Spleen (tissue), 11 donors: Measurements from ENCODE around the gene SPTBN5. TPM values are rescaled to one million over a fixed set of nuclear protein-coding genes. Genes with fewer than 3 reads are reported as not detected.

ENCODE experiments used
- DNase-seq: peaks from one replicate; pipeline ENCODE4 v3.0.0-alpha.2; 2020
- H3K27ac ChIP-seq, 8 donors: fragments of 200-600 bp; sonication (generic) in 7 of 8; 1 replicate in 4 of 8; 2 replicates in 4 of 8; pipeline versions ENCODE4 v1.5.0 to v1.8.0; 2016 to 2021; ENCODE audit warnings: inconsistent platforms in 4 of 8, mild to moderate bottlenecking in 4 of 8, moderate library complexity in 1 of 8
- H3K27me3 ChIP-seq, 7 donors: fragments of 200-600 bp; sonication (generic) in 6 of 7; replicated peaks in 1 of 7; 1 replicate in 4 of 7; 2 replicates in 3 of 7; pipeline versions ENCODE4 v1.5.0 to v1.8.0; 2016 to 2021; ENCODE audit warnings: inconsistent platforms in 3 of 7, mild to moderate bottlenecking in 1 of 7
- H3K36me3 ChIP-seq, 6 donors: fragments of 200-600 bp; sonication (generic) in 5 of 6; 1 replicate in 4 of 6; 2 replicates in 2 of 6; pipeline versions ENCODE4 v1.5.0 to v1.8.0; 2016 to 2021; ENCODE audit warnings: inconsistent platforms in 2 of 6
- H3K4me1 ChIP-seq, 6 donors: fragments of 200-600 bp; sonication (generic) in 5 of 6; 1 replicate in 3 of 6; 2 replicates in 3 of 6; pipeline versions ENCODE4 v1.5.0 to v1.8.0; 2016 to 2021; ENCODE audit warnings: inconsistent platforms in 3 of 6
- H3K4me3 ChIP-seq, 8 donors: fragments of 200-600 bp; sonication (generic) in 7 of 8; 1 replicate in 4 of 8; 2 replicates in 4 of 8; pipeline versions ENCODE4 v1.5.0 to v1.8.0; 2016 to 2021; ENCODE audit warnings: inconsistent platforms in 4 of 8, mild to moderate bottlenecking in 4 of 8, moderate library complexity in 2 of 8
- H3K9me3 ChIP-seq, 8 donors: fragments of 200-600 bp; sonication (generic) in 7 of 8; 1 replicate in 4 of 8; 2 replicates in 4 of 8; pipeline versions ENCODE4 v1.5.0 to v1.8.0; 2016 to 2021; ENCODE audit warnings: inconsistent platforms in 4 of 8
- POLR2A ChIP-seq, 3 donors: fragments of 450-650 bp; IDR thresholded peaks; one replicate each; pipeline ENCODE4 v1.5.1; 2017; ENCODE audit warnings: antibody characterized with exemption in 3 of 3, mild to moderate bottlenecking in 1 of 3
- POLR2AphosphoS5 ChIP-seq, 3 donors: sonication (generic); formaldehyde crosslinking; IDR thresholded peaks; one replicate each; pipeline ENCODE4 v1.5.1; 2017; ENCODE audit warnings: antibody characterized with exemption in 3 of 3
- WGBS, 5 donors: extraction: QIAGEN DNeasy Blood & Tissue Kit in 3 of 5; methylation state at CpG; one replicate each; pipeline versions ENCODE4 v1.1.5 to v1.1.7; 2013 to 2018; 5-methylcytosine and 5-hydroxymethylcytosine counted together
- intact Hi-C: fragments of 100-400 bp; cut with DNase I; formaldehyde crosslinking; loops from one replicate; pipeline ENCODE4 v1.15.0; 2023; ENCODE audit warnings: low total_unique reads
- polyA plus RNA-seq, 3 donors: library from polyadenylated mRNA; stranded (reverse); fragments of 200-250 nt; gene quantifications; one replicate each; pipeline ENCODE4 v1.2.1, GENCODE V29; 2013
- total RNA-seq, 7 donors: library from RNA; depleted of rRNA in 3 of 7; stranded (reverse); fragments of >200 nt in 3 of 7; fragmentation: NEBNext Ultra II Directional in 4 of 7; extraction: Animal tissue kit (Norgen Biotek cat#: 25700) in 4 of 7; gene quantifications; one replicate each; pipeline versions ENCODE4 v1.1.0 to v1.2.1, GENCODE V29; 2016 to 2021
- TF ChIP-seq, protein P1 (sequence below), 11 experiments: fragments of 200-600 bp in 7 of 11; fragments of 450-650 bp in 4 of 11; sonication (generic) in 4 of 11; IDR thresholded peaks in 8 of 11; conservative IDR thresholded peaks in 3 of 11; 1 replicate in 7 of 11; 2 replicates in 4 of 11; pipeline versions ENCODE4 v1.4.0 to v1.8.0; 2016 to 2021; ENCODE audit warnings: antibody characterized with exemption in 11 of 11, inconsistent platforms in 4 of 11, mild to moderate bottlenecking in 1 of 11
- donor health status: healthy with polysubstance abuse.
- donor health status: DM: no; HTN: no; CAD: no; lungs with moderate emphysema.
- donor health status: DM: no; HTN: no; CAD: no.
- donor health status: Bipolar disorder and iron deficiency.
- donor health status: healthy.
- donor health status: DM: no; HTN: no; CAD: no.
- donor health status: DM: yes; HTN: yes; CAD: no.

The SPTBN5 gene
- total and polyA plus RNA-seq, 10 donors, result 0.19 to 2.0 (median 0.73) TPM

GRCh38 chr15:41885841-41886240, 8.0 kb downstream of the SPTBN5 start:
- H3K4me1 ChIP-seq, result peaks cover 4 to 35% (median 27%) of the 10 kb centered on the region in 6 donors
- no peaks in the 10 kb centered on the region for H3K9me3 ChIP-seq
- no peak overlapping the region for H3K27ac ChIP-seq
- no peak overlapping the region for H3K4me3 ChIP-seq
- WGBS, 5 donors, result 94 to 98% (median 98%) methylated on average over 6 to 14 of the region's 14 CpGs
- no peak for DNase-seq
- peaks cover 0 to 23% (median 13%) of the 10 kb centered on the region in 7 donors for H3K27me3 ChIP-seq
- TF ChIP-seq, protein P1, sequence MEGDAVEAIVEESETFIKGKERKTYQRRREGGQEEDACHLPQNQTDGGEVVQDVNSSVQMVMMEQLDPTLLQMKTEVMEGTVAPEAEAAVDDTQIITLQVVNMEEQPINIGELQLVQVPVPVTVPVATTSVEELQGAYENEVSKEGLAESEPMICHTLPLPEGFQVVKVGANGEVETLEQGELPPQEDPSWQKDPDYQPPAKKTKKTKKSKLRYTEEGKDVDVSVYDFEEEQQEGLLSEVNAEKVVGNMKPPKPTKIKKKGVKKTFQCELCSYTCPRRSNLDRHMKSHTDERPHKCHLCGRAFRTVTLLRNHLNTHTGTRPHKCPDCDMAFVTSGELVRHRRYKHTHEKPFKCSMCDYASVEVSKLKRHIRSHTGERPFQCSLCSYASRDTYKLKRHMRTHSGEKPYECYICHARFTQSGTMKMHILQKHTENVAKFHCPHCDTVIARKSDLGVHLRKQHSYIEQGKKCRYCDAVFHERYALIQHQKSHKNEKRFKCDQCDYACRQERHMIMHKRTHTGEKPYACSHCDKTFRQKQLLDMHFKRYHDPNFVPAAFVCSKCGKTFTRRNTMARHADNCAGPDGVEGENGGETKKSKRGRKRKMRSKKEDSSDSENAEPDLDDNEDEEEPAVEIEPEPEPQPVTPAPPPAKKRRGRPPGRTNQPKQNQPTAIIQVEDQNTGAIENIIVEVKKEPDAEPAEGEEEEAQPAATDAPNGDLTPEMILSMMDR (IDR thresholded peaks at IDR 0.05 in 8 of 11, conservative IDR thresholded peaks at IDR 0.05 in 3 of 11), result no peak
- TF ChIP-seq POLR2AphosphoS5 (IDR thresholded peaks at IDR 0.05), result no peak
- no peak for TF ChIP-seq POLR2A (IDR thresholded peaks at IDR 0.05)
- no peaks in the 10 kb centered on the region for H3K36me3 ChIP-seq
- intact Hi-C loops, result no loop called here

DNA sequence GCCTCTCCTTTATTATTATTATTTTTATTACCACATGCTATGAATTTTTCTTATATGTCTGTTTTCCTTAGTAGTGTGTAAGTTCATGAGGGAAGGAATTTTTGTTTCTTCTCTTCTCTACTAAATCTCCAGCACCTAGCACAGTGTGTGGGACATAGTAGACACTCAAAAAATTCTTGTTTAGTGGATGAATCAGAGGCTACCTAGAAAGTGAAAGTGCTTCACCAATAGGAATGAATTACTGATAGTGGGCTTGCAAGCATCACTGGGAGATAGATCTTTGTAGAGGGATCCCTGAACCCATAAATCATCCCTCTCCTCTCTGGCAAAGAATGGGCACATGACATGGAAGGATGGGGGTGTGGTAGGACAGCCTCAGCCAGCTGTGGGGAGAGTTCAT, 8.5 kb downstream of the SPTBN5 start:
- peaks cover 0 to 28% (median 13%) of the 10 kb centered on the region in 7 donors for H3K27me3 ChIP-seq
- H3K27ac ChIP-seq, result no peak overlapping the region
- TF ChIP-seq POLR2A (IDR thresholded peaks at IDR 0.05), result no peak
- TF ChIP-seq POLR2AphosphoS5 (IDR thresholded peaks at IDR 0.05), result no peak
- TF ChIP-seq, protein P1 (IDR thresholded peaks at IDR 0.05 in 8 of 11, conservative IDR thresholded peaks at IDR 0.05 in 3 of 11), result no peak
- intact Hi-C loops, result no loop called here
- H3K4me1 ChIP-seq, result peaks cover 4 to 35% (median 27%) of the 10 kb centered on the region in 6 donors
- no peaks in the 10 kb centered on the region for H3K36me3 ChIP-seq
- no peak for DNase-seq
- H3K4me3 ChIP-seq, result no peak overlapping the region
- H3K9me3 ChIP-seq, result no peaks in the 10 kb centered on the region

- intact Hi-C loops, result no loop called here
- no peak overlapping the region for H3K27ac ChIP-seq
- H3K27me3 ChIP-seq, result peaks cover 0 to 36% (median 13%) of the 10 kb centered on the region in 7 donors
- TF ChIP-seq POLR2A (IDR thresholded peaks at IDR 0.05) (no peak), POLR2AphosphoS5 (IDR thresholded peaks at IDR 0.05) (no peak)
- TF ChIP-seq, protein P1 (IDR thresholded peaks at IDR 0.05 in 8 of 11, conservative IDR thresholded peaks at IDR 0.05 in 3 of 11), result no peak
- H3K4me1 ChIP-seq, result peaks cover 4 to 35% (median 27%) of the 10 kb centered on the region in 6 donors
- no peaks in the 10 kb centered on the region for H3K9me3 ChIP-seq
- DNase-seq, result no peak
- H3K4me3 ChIP-seq, result no peak overlapping the region
- WGBS, 5 donors, result 86 to 96% (median 89%) methylated on average over 7 of the region's 7 CpGs
- no peaks in the 10 kb centered on the region for H3K36me3 ChIP-seq
Measured at GRCh38 chr15:41884458-41884857, 9.4 kb downstream of the SPTBN5 start.

- DNase-seq, result no peak
- Histone ChIP-seq H3K36me3 (no peaks in the 10 kb centered on the region), H3K4me1 (peaks cover 4 to 29% (median 20%) of the 10 kb centered on the region in 6 donors), H3K27me3 (peaks cover 0 to 46% (median 13%) of the 10 kb centered on the region in 7 donors), H3K27ac (no peak overlapping the region), H3K4me3 (no peak overlapping the region), H3K9me3 (no peaks in the 10 kb centered on the region)
- TF ChIP-seq, protein P1 (IDR thresholded peaks at IDR 0.05 in 8 of 11, conservative IDR thresholded peaks at IDR 0.05 in 3 of 11), result no peak
- TF ChIP-seq POLR2AphosphoS5 (IDR thresholded peaks at IDR 0.05) (no peak), POLR2A (IDR thresholded peaks at IDR 0.05) (no peak)
- 80 to 97% (median 89%) methylated on average over 2 of the region's 2 CpGs for WGBS, 5 donors
- intact Hi-C loops, result no loop called here
Measured at GRCh38 chr15:41883484-41883825, 10.4 kb downstream of the SPTBN5 start.
